ENCODE results near the gene LTBP1.

DNA sequence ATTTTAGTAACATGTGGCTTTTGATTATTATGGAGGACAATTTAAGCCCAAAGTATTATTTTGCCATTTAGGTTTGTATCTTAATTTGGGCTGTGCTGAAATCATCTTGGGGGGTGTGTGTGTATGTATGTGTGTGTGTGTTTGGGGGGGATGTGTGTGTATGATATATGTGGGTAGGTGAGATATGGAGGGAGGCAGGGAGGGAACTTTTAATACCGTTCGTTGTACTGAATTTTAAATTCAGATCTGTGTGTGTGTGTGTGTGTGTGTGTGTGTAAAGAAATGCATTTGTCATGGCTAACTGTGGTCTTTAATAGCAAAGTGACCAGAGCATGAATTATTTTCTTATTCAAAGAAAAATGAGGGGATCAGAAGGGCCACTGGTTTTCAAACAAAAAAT, 113.7 kb downstream of the LTBP1 start:
- TF ChIP-seq POLR2A (IDR thresholded peaks at IDR 0.05; ENCODE audit: low read depth, low read length) (no peak), POLR2AphosphoS5 (IDR thresholded peaks at IDR 0.05; ENCODE audit: low read depth, low read length) (no peak)

All from GM12892 (cell line).